Parathyroid adenoma (tissue), 2 donors: ENCODE measurements around the gene UBE2E2.

Source experiments
- H2AFZ ChIP-seq: fragments of 300-600 bp; sonication (generic); one replicate; pipeline ENCODE4 v1.7.0; 2017; ENCODE audit warnings: antibody characterized with exemption, mild to moderate bottlenecking
- H3K27ac ChIP-seq: fragments of 300-600 bp; sonication (generic); one replicate; pipeline ENCODE4 v1.7.0; 2017
- H3K27me3 ChIP-seq: fragments of 300-600 bp; sonication (generic); one replicate; pipeline ENCODE4 v1.7.0; 2017; ENCODE audit warnings: low read length; ENCODE audit not compliant: control insufficient read depth, insufficient read depth
- H3K36me3 ChIP-seq: fragments of 300-600 bp; sonication (generic); one replicate; pipeline ENCODE4 v1.7.0; 2017; ENCODE audit warnings: low read length; ENCODE audit not compliant: control insufficient read depth, insufficient read depth
- H3K4me1 ChIP-seq: fragments of 300-600 bp; sonication (generic); one replicate; pipeline ENCODE4 v1.7.0; 2017; ENCODE audit warnings: control low read depth
- H3K4me2 ChIP-seq: fragments of 300-600 bp; sonication (generic); one replicate; pipeline ENCODE4 v1.7.0; 2017; ENCODE audit warnings: low read length
- H3K4me3 ChIP-seq: fragments of 300-600 bp; sonication (generic); one replicate; pipeline ENCODE4 v1.7.0; 2017; ENCODE audit warnings: low read depth, low read length
- H3K79me2 ChIP-seq: fragments of 300-600 bp; sonication (generic); one replicate; pipeline ENCODE4 v1.7.0; 2017; ENCODE audit warnings: control low read depth
- H3K9ac ChIP-seq: fragments of 300-600 bp; sonication (generic); one replicate; pipeline ENCODE4 v1.7.0; 2017; ENCODE audit warnings: mild to moderate bottlenecking
- H3K9me3 ChIP-seq: fragments of 300-600 bp; sonication (generic); one replicate; pipeline ENCODE4 v1.7.0; 2017; ENCODE audit warnings: low read length; ENCODE audit not compliant: control insufficient read depth
- CTCF ChIP-seq: fragments of 300-600 bp; sonication (generic); IDR thresholded peaks from one replicate; pipeline ENCODE4 v1.7.0; 2017; ENCODE audit warnings: antibody characterized with exemption, mild to moderate bottlenecking
- donor health status: primary hyperparathyroidism.

The UBE2E2 gene

GRCh38 chr3:23219117-23219516, 16.0 kb downstream of the UBE2E2 start:
- no peak overlapping the region for H3K27ac ChIP-seq
- no peak overlapping the region for H2AFZ ChIP-seq
- no peaks in the 10 kb centered on the region for H3K36me3 ChIP-seq
- no peak overlapping the region for H3K4me2 ChIP-seq
- no peak for TF ChIP-seq CTCF
- no peaks in the 10 kb centered on the region for H3K9me3 ChIP-seq
- H3K9ac ChIP-seq = no peak overlapping the region
- H3K4me1 ChIP-seq = peaks cover 3% of the 10 kb centered on the region
- peaks cover 15% of the 10 kb centered on the region for H3K79me2 ChIP-seq
- no peak overlapping the region for H3K4me3 ChIP-seq
- H3K27me3 ChIP-seq = no peaks in the 10 kb centered on the region

GRCh38 chr3:23219552-23219951, 16.4 kb downstream of the UBE2E2 start:
- H3K9me3 ChIP-seq = no peaks in the 10 kb centered on the region
- H3K4me1 ChIP-seq = peaks cover 3% of the 10 kb centered on the region
- no peak overlapping the region for H2AFZ ChIP-seq
- TF ChIP-seq CTCF = no peak
- H3K9ac ChIP-seq = no peak overlapping the region
- H3K27ac ChIP-seq = no peak overlapping the region
- H3K79me2 ChIP-seq = peaks cover 15% of the 10 kb centered on the region
- no peaks in the 10 kb centered on the region for H3K27me3 ChIP-seq
- no peak overlapping the region for H3K4me2 ChIP-seq
- no peaks in the 10 kb centered on the region for H3K36me3 ChIP-seq
- no peak overlapping the region for H3K4me3 ChIP-seq

GRCh38 chr3:23221136-23221535, 18.0 kb downstream of the UBE2E2 start:
- Histone ChIP-seq H3K27me3 (no peaks in the 10 kb centered on the region), H3K4me3 (no peak overlapping the region), H3K36me3 (no peaks in the 10 kb centered on the region), H2AFZ (no peak overlapping the region), H3K27ac (no peak overlapping the region), H3K9ac (no peak overlapping the region), H3K4me2 (no peak overlapping the region), H3K4me1 (peaks cover 3% of the 10 kb centered on the region), H3K9me3 (no peaks in the 10 kb centered on the region), H3K79me2 (peaks cover 30% of the 10 kb centered on the region)
- TF ChIP-seq CTCF = no peak

- Histone ChIP-seq H3K79me2 (peaks cover 25% of the 10 kb centered on the region), H3K27me3 (no peaks in the 10 kb centered on the region), H3K4me1 (no peaks in the 10 kb centered on the region), H2AFZ (no peak overlapping the region), H3K27ac (no peak overlapping the region), H3K9me3 (no peaks in the 10 kb centered on the region), H3K4me3 (no peak overlapping the region), H3K4me2 (no peak overlapping the region), H3K36me3 (no peaks in the 10 kb centered on the region), H3K9ac (no peak overlapping the region)
- no peak for TF ChIP-seq CTCF
These were observed 28.9 kb downstream of the UBE2E2 start for GRCh38 chr3:23232016-23232415.

- no peaks in the 10 kb centered on the region for H3K9me3 ChIP-seq
- peaks cover 22% of the 10 kb centered on the region for H3K79me2 ChIP-seq
- no peaks in the 10 kb centered on the region for H3K4me1 ChIP-seq
- H3K27ac ChIP-seq = no peak overlapping the region
- H3K36me3 ChIP-seq = no peaks in the 10 kb centered on the region
- H3K9ac ChIP-seq = no peak overlapping the region
- TF ChIP-seq CTCF = no peak
- no peak overlapping the region for H3K4me3 ChIP-seq
- no peaks in the 10 kb centered on the region for H3K27me3 ChIP-seq
- no peak overlapping the region for H3K4me2 ChIP-seq
- H2AFZ ChIP-seq = no peak overlapping the region
These were observed 29.7 kb downstream of the UBE2E2 start for GRCh38 chr3:23232854-23233253.
